Measurements from ENCODE around the gene TAS2R5. TPM values are rescaled to one million over a fixed set of nuclear protein-coding genes. Genes with fewer than 3 reads are reported as not detected.
A peak's percentile ranks its signal among the peaks of the same experiment; 100 is the strongest.
"Not testable (repeated sequence)": the region's sequence is repeated elsewhere in the genome, so short reads cannot be mapped to it uniquely, and the experiment has no call there.

TAS2R5 gene
- total RNA-seq (2014; rRNA removed; shearing (Covaris generic); ENCODE audit: low replicate concordance), result 0.90 and 2.5 TPM in 2 replicates

GRCh38 chr7:141789917-141790316 lies at the start of gene TAS2R5:
TAS2R5 (plus strand) TSS chr7:141790217; CDS start chr7:141790362, 145 bp downstream.
- H3K4me3 ChIP-seq (ENCODE audit: low read length), result no peak within 1 kb of the TSS
- no peaks in the 10 kb centered on the region for H3K27me3 ChIP-seq (ENCODE audit: low read length)
- H2AFZ ChIP-seq (ENCODE audit: low read length), result no peak within 1 kb of the TSS
- H3K9me3 ChIP-seq (ENCODE audit: low read length), result no peaks in the 10 kb centered on the region
- H3K36me3 ChIP-seq (ENCODE audit: insufficient read depth, low read length), result no peaks in the 10 kb centered on the region
- no peak within 1 kb of the TSS for H3K9ac ChIP-seq (ENCODE audit: low read length)
- no peaks in the 10 kb centered on the region for H4K20me1 ChIP-seq (ENCODE audit: insufficient read depth, low read depth, low read length)
- H3K79me2 ChIP-seq (ENCODE audit: low read length), result no peaks in the 10 kb centered on the region
- no peaks in the 10 kb centered on the region for H3K9me2 ChIP-seq (replicated peaks; ENCODE audit: insufficient read depth, low read length)
- no peaks in the 10 kb centered on the region for H3K4me1 ChIP-seq (ENCODE audit: low read length)
- DNase-seq, result no peak
- H3K4me2 ChIP-seq (ENCODE audit: low read depth, low read length, poor library complexity, severe bottlenecking), result no peak within 1 kb of the TSS
- no peak within 1 kb of the TSS for H3K27ac ChIP-seq (ENCODE audit: low read length)

GRCh38 chr7:141742229-141742628 lies 47.8 kb upstream of the TAS2R5 start:
- Histone ChIP-seq H3K27me3 (ENCODE audit: low read length) (no peaks in the 10 kb centered on the region), H3K9ac (ENCODE audit: low read length) (no peak overlapping the region), H4K20me1 (ENCODE audit: insufficient read depth, low read depth, low read length) (no peaks in the 10 kb centered on the region), H3K9me2 (replicated peaks; ENCODE audit: insufficient read depth, low read length) (no peaks in the 10 kb centered on the region), H3K4me2 (ENCODE audit: low read depth, low read length, poor library complexity, severe bottlenecking) (no peak overlapping the region), H3K9me3 (ENCODE audit: low read length) (no peaks in the 10 kb centered on the region), H3K4me3 (ENCODE audit: low read length) (no peak overlapping the region), H3K27ac (ENCODE audit: low read length) (no peak overlapping the region), H3K4me1 (ENCODE audit: low read length) (peaks cover 16% of the 10 kb centered on the region), H3K36me3 (ENCODE audit: insufficient read depth, low read length) (peaks cover 76% of the 10 kb centered on the region), H2AFZ (ENCODE audit: low read length) (no peak overlapping the region), H3K79me2 (ENCODE audit: low read length) (peaks cover 64% of the 10 kb centered on the region)
- DNase-seq, result no peak

GRCh38 chr7:141744131-141744530 lies 45.9 kb upstream of the TAS2R5 start:
- Histone ChIP-seq H3K4me3 (ENCODE audit: low read length) (no peak overlapping the region), H3K4me2 (ENCODE audit: low read depth, low read length, poor library complexity, severe bottlenecking) (no peak overlapping the region), H2AFZ (ENCODE audit: low read length) (no peak overlapping the region), H3K27ac (ENCODE audit: low read length) (no peak overlapping the region), H3K36me3 (ENCODE audit: insufficient read depth, low read length) (peaks cover 93% of the 10 kb centered on the region), H3K27me3 (ENCODE audit: low read length) (no peaks in the 10 kb centered on the region), H3K9ac (ENCODE audit: low read length) (no peak overlapping the region), H3K9me3 (ENCODE audit: low read length) (no peaks in the 10 kb centered on the region), H4K20me1 (ENCODE audit: insufficient read depth, low read depth, low read length) (no peaks in the 10 kb centered on the region), H3K4me1 (ENCODE audit: low read length) (peaks cover 13% of the 10 kb centered on the region), H3K79me2 (ENCODE audit: low read length) (peaks cover 53% of the 10 kb centered on the region), H3K9me2 (replicated peaks; ENCODE audit: insufficient read depth, low read length) (no peaks in the 10 kb centered on the region)
- DNase-seq, result no peak

- Histone ChIP-seq H3K9me2 (replicated peaks; ENCODE audit: insufficient read depth, low read length) (no peaks in the 10 kb centered on the region), H3K27me3 (ENCODE audit: low read length) (no peaks in the 10 kb centered on the region), H3K4me1 (ENCODE audit: low read length) (no peaks in the 10 kb centered on the region), H3K9me3 (ENCODE audit: low read length) (peaks cover 20% of the 10 kb centered on the region), H3K27ac (ENCODE audit: low read length) (no peak overlapping the region), H3K36me3 (ENCODE audit: insufficient read depth, low read length) (peaks cover 96% of the 10 kb centered on the region), H3K9ac (ENCODE audit: low read length) (no peak overlapping the region), H3K4me2 (ENCODE audit: low read depth, low read length, poor library complexity, severe bottlenecking) (no peak overlapping the region), H4K20me1 (ENCODE audit: insufficient read depth, low read depth, low read length) (no peaks in the 10 kb centered on the region), H3K79me2 (ENCODE audit: low read length) (peaks cover 17% of the 10 kb centered on the region), H2AFZ (ENCODE audit: low read length) (no peak overlapping the region), H3K4me3 (ENCODE audit: low read length) (no peak overlapping the region)
- DNase-seq, result no peak
Observed at GRCh38 chr7:141748396-141748795, 41.6 kb upstream of the TAS2R5 start.

GRCh38 chr7:141751904-141752303 lies 38.1 kb upstream of the TAS2R5 start:
- peak; percentile 61 for DNase-seq
- H4K20me1 ChIP-seq (ENCODE audit: insufficient read depth, low read depth, low read length); H3K27ac ChIP-seq (ENCODE audit: low read length); H3K9ac ChIP-seq (ENCODE audit: low read length); H3K79me2 ChIP-seq (ENCODE audit: low read length); H3K4me2 ChIP-seq (ENCODE audit: low read depth, low read length, poor library complexity, severe bottlenecking); H3K9me2 ChIP-seq (replicated peaks; ENCODE audit: insufficient read depth, low read length); H3K4me1 ChIP-seq (ENCODE audit: low read length); H2AFZ ChIP-seq (ENCODE audit: low read length); H3K27me3 ChIP-seq (ENCODE audit: low read length); H3K4me3 ChIP-seq (ENCODE audit: low read length): not testable (repeated sequence)
- Histone ChIP-seq H3K36me3 (ENCODE audit: insufficient read depth, low read length) (peaks cover 67% of the 10 kb centered on the region), H3K9me3 (ENCODE audit: low read length) (peaks cover 20% of the 10 kb centered on the region)

- Histone ChIP-seq H3K36me3 (ENCODE audit: insufficient read depth, low read length) (peaks cover 64% of the 10 kb centered on the region), H3K79me2 (ENCODE audit: low read length) (no peaks in the 10 kb centered on the region), H4K20me1 (ENCODE audit: insufficient read depth, low read depth, low read length) (no peaks in the 10 kb centered on the region)
Observed at GRCh38 chr7:141752634-141753033, 37.4 kb upstream of the TAS2R5 start.

GRCh38 chr7:141754939-141755338 lies 35.1 kb upstream of the TAS2R5 start:
- H3K4me1 ChIP-seq (ENCODE audit: low read length), result no peaks in the 10 kb centered on the region
- peaks cover 47% of the 10 kb centered on the region for H3K36me3 ChIP-seq (ENCODE audit: insufficient read depth, low read length)
- H3K4me2 ChIP-seq (ENCODE audit: low read depth, low read length, poor library complexity, severe bottlenecking), result no peak overlapping the region
- no peaks in the 10 kb centered on the region for H3K27me3 ChIP-seq (ENCODE audit: low read length)
- H2AFZ ChIP-seq (ENCODE audit: low read length), result no peak overlapping the region
- H3K9ac ChIP-seq (ENCODE audit: low read length), result no peak overlapping the region
- peak; percentile 77 for DNase-seq
- no peaks in the 10 kb centered on the region for H3K9me2 ChIP-seq (replicated peaks; ENCODE audit: insufficient read depth, low read length)
- H3K79me2 ChIP-seq (ENCODE audit: low read length), result no peaks in the 10 kb centered on the region
- no peaks in the 10 kb centered on the region for H4K20me1 ChIP-seq (ENCODE audit: insufficient read depth, low read depth, low read length)
- H3K27ac ChIP-seq (ENCODE audit: low read length), result no peak overlapping the region
- H3K9me3 ChIP-seq (ENCODE audit: low read length), result peaks cover 18% of the 10 kb centered on the region
- H3K4me3 ChIP-seq (ENCODE audit: low read length), result no peak overlapping the region

More at GRCh38 chr7:141752634-141753033, 37.4 kb upstream of the TAS2R5 start:
- H3K4me2 ChIP-seq (ENCODE audit: low read depth, low read length, poor library complexity, severe bottlenecking), result no peak overlapping the region
- no peaks in the 10 kb centered on the region for H3K9me2 ChIP-seq (replicated peaks; ENCODE audit: insufficient read depth, low read length)
- H3K9me3 ChIP-seq (ENCODE audit: low read length), result peaks cover 20% of the 10 kb centered on the region
- H3K27ac ChIP-seq (ENCODE audit: low read length), result no peak overlapping the region
- H3K4me3 ChIP-seq (ENCODE audit: low read length), result no peak overlapping the region
- no peak overlapping the region for H3K9ac ChIP-seq (ENCODE audit: low read length)
- DNase-seq, result peak; percentile 49
- H3K27me3 ChIP-seq (ENCODE audit: low read length), result no peaks in the 10 kb centered on the region
- H2AFZ ChIP-seq (ENCODE audit: low read length), result no peak overlapping the region
- H3K4me1 ChIP-seq (ENCODE audit: low read length), result no peaks in the 10 kb centered on the region

- Histone ChIP-seq H3K4me3 (ENCODE audit: low read length) (no peak within 1 kb of the TSS), H2AFZ (ENCODE audit: low read length) (no peak within 1 kb of the TSS), H3K27ac (ENCODE audit: low read length) (no peak within 1 kb of the TSS), H3K9me3 (ENCODE audit: low read length) (no peaks in the 10 kb centered on the region), H4K20me1 (ENCODE audit: insufficient read depth, low read depth, low read length) (no peaks in the 10 kb centered on the region), H3K4me1 (ENCODE audit: low read length) (no peaks in the 10 kb centered on the region), H3K9ac (ENCODE audit: low read length) (no peak within 1 kb of the TSS), H3K9me2 (replicated peaks; ENCODE audit: insufficient read depth, low read length) (no peaks in the 10 kb centered on the region), H3K36me3 (ENCODE audit: insufficient read depth, low read length) (peaks cover 3% of the 10 kb centered on the region; the same call in 1 of the 2 replicates), H3K79me2 (ENCODE audit: low read length) (no peaks in the 10 kb centered on the region), H3K27me3 (ENCODE audit: low read length) (no peaks in the 10 kb centered on the region), H3K4me2 (ENCODE audit: low read depth, low read length, poor library complexity, severe bottlenecking) (no peak within 1 kb of the TSS)
- no peak for DNase-seq
Observed at GRCh38 chr7:141763797-141764196, 26.2 kb upstream of the TAS2R5 start, which contains the start of gene TAS2R3. TAS2R3 (plus strand) TSS chr7:141764097; CDS start chr7:141764159, 62 bp downstream.
